Keratinocyte (primary cell): ENCODE data around the gene ZNF302. TPM values are rescaled to one million over a fixed set of nuclear protein-coding genes. Genes with fewer than 3 reads are reported as not detected.

Experiments used
- DNase-seq: peaks from one replicate; pipeline ENCODE4 v3.0.0-alpha.2; 2011; ENCODE audit warnings: low read depth, missing footprints, low spot score
- FAIRE-seq: peaks from 2 replicates; lab custom pipeline; 2011; peaks lifted over from hg19 to GRCh38; lab: Jason Lieb, UNC
- H2AFZ ChIP-seq: 2 replicates; pipeline ENCODE4 v1.6.0; 2012; ENCODE audit warnings: low read length, control low read depth, inconsistent platforms; ENCODE audit not compliant: control insufficient read depth
- H3K27ac ChIP-seq: 2 replicates; pipeline ENCODE4 v1.5.1; 2011; ENCODE audit warnings: low read length; ENCODE audit not compliant: control insufficient read depth, insufficient read depth
- H3K27me3 ChIP-seq: 3 replicates; pipeline ENCODE4 v1.6.0; 2011; ENCODE audit warnings: low read length; ENCODE audit not compliant: control insufficient read depth, insufficient read depth; ENCODE audit errors: extremely low read depth
- H3K36me3 ChIP-seq, 2 experiments: 2 replicates in 1 of 2; 3 replicates in 1 of 2; pipeline ENCODE4 v1.5.1; 2011; ENCODE audit warnings: low read length in 2 of 2, mild to moderate bottlenecking in 1 of 2; ENCODE audit not compliant: control insufficient read depth in 2 of 2, insufficient read depth in 2 of 2; ENCODE audit errors: extremely low read depth in 1 of 2
- H3K4me1 ChIP-seq: 3 replicates; pipeline ENCODE4 v1.5.1; 2011; ENCODE audit warnings: low read length; ENCODE audit not compliant: control insufficient read depth, insufficient read depth; ENCODE audit errors: extremely low read depth
- H3K4me2 ChIP-seq: 3 replicates; pipeline ENCODE4 v1.6.0; 2011; ENCODE audit warnings: low read depth, low read length; ENCODE audit not compliant: control insufficient read depth, insufficient read depth; ENCODE audit errors: extremely low read depth
- H3K4me3 ChIP-seq, 3 experiments: fragments of 200-600 bp in 1 of 3; sonication (generic) in 1 of 3; 2 replicates in 2 of 3; 3 replicates in 1 of 3; pipeline ENCODE4 v1.5.1; 2011 to 2016; ENCODE audit warnings: low read length in 3 of 3, mild to moderate bottlenecking in 3 of 3, control low read depth in 2 of 3, inconsistent platforms in 1 of 3, low read depth in 1 of 3, mixed read lengths in 1 of 3, mixed run types in 1 of 3, moderate library complexity in 1 of 3; ENCODE audit not compliant: control insufficient read depth in 2 of 3, insufficient read depth in 2 of 3; ENCODE audit errors: extremely low read depth in 1 of 3
- H3K79me2 ChIP-seq: 2 replicates; pipeline ENCODE4 v1.6.0; 2012; ENCODE audit warnings: low read length; ENCODE audit not compliant: control insufficient read depth, insufficient read depth
- H3K9ac ChIP-seq: 3 replicates; pipeline ENCODE4 v1.6.0; 2011; ENCODE audit warnings: low read length; ENCODE audit not compliant: control insufficient read depth, insufficient read depth; ENCODE audit errors: extremely low read depth
- H3K9me1 ChIP-seq: 3 replicates; pipeline ENCODE4 v1.6.0; 2011; ENCODE audit warnings: low read length; ENCODE audit not compliant: control insufficient read depth, insufficient read depth; ENCODE audit errors: extremely low read depth
- H3K9me3 ChIP-seq: 2 replicates; pipeline ENCODE4 v1.5.1; 2012; ENCODE audit warnings: low read depth, low read length; ENCODE audit not compliant: control insufficient read depth
- H4K20me1 ChIP-seq: 3 replicates; pipeline ENCODE4 v1.6.0; 2011; ENCODE audit warnings: low read length; ENCODE audit not compliant: control insufficient read depth, insufficient read depth; ENCODE audit errors: extremely low read depth
- EZH2 ChIP-seq: IDR thresholded peaks from one replicate; pipeline ENCODE4 v1.6.1; 2012; ENCODE audit warnings: inconsistent platforms, mild to moderate bottlenecking, low read length, moderate library complexity
- dilution Hi-C: fragments of 300-500 bp; cut with MboI; formaldehyde crosslinking; loops from one replicate; pipeline ENCODE4 v1.7.0; 2020; ENCODE audit warnings: low sequenced_read_pairs; ENCODE audit not compliant: extremely low pct_ligation_motif_present
- polyA plus RNA-seq, 5 experiments: library from polyadenylated mRNA; depleted of rRNA in 3 of 5; stranded (reverse) in 3 of 5; stranded (forward) in 1 of 5; unstranded in 1 of 5; fragments of >200 nt; gene quantifications; 1 replicate in 1 of 5; 2 replicates in 3 of 5; 3 replicates in 1 of 5; pipeline versions ENCODE4 v1.2.1 to v1.2.3, GENCODE V29; 2011 to 2012; ENCODE audit warnings: missing spikeins in 2 of 5, low read depth in 1 of 5, low replicate concordance in 1 of 5
- small RNA-seq, 3 experiments: library from RNA; depleted of rRNA; stranded (forward); fragments of <200 nt; gene quantifications; one replicate each; pipeline ENCODE3, GENCODE V24; 2012; ENCODE audit warnings: low read depth in 3 of 3, low replicate concordance in 1 of 3; ENCODE audit not compliant: insufficient read length in 3 of 3
- TF ChIP-seq, protein P1 (sequence below), 3 experiments: IDR thresholded peaks in 1 of 3; conservative IDR thresholded peaks in 1 of 3; optimal IDR thresholded peaks in 1 of 3; 2 replicates in 2 of 3; 3 replicates in 1 of 3; pipeline versions ENCODE3 to v1.5.1; 2011; ENCODE audit warnings: low read length in 3 of 3, mild to moderate bottlenecking in 3 of 3, moderate library complexity in 2 of 3, control low read depth in 1 of 3, inconsistent platforms in 1 of 3; ENCODE audit not compliant: insufficient read depth in 2 of 3; ENCODE audit errors: extremely low read depth in 1 of 3

ZNF302 gene
- polyA plus RNA-seq, 1 donor (not counting 4 experiments of a cell fraction or from before 2014, with no cell fraction given) = 14.1 TPM

DNA sequence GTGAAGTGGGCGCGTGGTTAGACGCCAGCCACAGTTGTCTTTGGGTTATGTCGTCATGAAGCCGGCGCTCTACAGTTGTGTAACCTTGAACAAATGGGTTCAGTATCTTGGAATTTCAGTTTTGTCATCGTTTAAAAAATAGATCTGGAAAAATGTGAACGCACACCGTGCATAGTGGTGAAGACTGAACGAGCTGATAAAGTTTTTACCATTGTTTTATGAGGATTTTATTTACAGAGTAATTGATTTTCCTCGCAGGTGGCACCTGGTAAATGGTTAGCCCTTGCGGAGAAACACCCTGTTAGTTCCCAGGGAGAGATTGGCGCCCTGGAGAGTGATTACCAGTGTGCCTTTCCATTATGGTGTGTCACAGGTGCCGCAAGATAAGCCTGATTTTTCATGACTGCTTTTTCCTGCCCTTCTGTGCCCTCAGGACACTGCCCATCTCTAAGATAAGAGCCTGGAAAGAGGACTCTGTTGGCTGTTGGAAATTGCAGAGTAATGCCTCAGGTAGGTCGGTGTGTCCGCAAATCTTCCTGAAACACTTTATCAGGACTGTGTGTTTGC lies 57.1 kb downstream of the ZNF302 start:
- no peak for FAIRE-seq

More for the DNA sequence above, 57.1 kb downstream of the ZNF302 start:
- Histone ChIP-seq H3K27me3 (no peaks in the 10 kb centered on the region), H3K79me2 (no peaks in the 10 kb centered on the region), H3K36me3 (peaks cover 0 to 5% of the 10 kb centered on the region in 2 experiments), H3K9me3 (peaks cover 2% of the 10 kb centered on the region), H3K4me3 (peak overlapping the region; percentile 86 to 88 (median 86)), H4K20me1 (no peaks in the 10 kb centered on the region), H3K9ac (peak overlapping the region; percentile 90), H3K27ac (peak overlapping the region; percentile 87), H3K4me2 (peak overlapping the region; percentile 99), H3K4me1 (peaks cover 16% of the 10 kb centered on the region), H3K9me1 (no peaks in the 10 kb centered on the region), H2AFZ (peak overlapping the region; percentile 92)
- TF ChIP-seq, protein P1, sequence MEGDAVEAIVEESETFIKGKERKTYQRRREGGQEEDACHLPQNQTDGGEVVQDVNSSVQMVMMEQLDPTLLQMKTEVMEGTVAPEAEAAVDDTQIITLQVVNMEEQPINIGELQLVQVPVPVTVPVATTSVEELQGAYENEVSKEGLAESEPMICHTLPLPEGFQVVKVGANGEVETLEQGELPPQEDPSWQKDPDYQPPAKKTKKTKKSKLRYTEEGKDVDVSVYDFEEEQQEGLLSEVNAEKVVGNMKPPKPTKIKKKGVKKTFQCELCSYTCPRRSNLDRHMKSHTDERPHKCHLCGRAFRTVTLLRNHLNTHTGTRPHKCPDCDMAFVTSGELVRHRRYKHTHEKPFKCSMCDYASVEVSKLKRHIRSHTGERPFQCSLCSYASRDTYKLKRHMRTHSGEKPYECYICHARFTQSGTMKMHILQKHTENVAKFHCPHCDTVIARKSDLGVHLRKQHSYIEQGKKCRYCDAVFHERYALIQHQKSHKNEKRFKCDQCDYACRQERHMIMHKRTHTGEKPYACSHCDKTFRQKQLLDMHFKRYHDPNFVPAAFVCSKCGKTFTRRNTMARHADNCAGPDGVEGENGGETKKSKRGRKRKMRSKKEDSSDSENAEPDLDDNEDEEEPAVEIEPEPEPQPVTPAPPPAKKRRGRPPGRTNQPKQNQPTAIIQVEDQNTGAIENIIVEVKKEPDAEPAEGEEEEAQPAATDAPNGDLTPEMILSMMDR (optimal IDR thresholded peaks at IDR 0.05 in 1 of 3, IDR thresholded peaks at IDR 0.05 in 1 of 3, conservative IDR thresholded peaks at IDR 0.05 in 1 of 3; ENCODE audit: extremely low read depth in 1 of 3, insufficient read depth in 2 of 3, low read length in 3 of 3) = no peak
- TF ChIP-seq EZH2 = no peak
- DNase-seq = no peak
- dilution Hi-C loops = no loop called here

Small RNA genes lying within 50 kb of the gene (small RNA-seq; reads per million reads assigned to genes)
- 0 reads per million in 3 experiments for gene RF00611

Other genes starting within 250 kb of the ZNF302 start
- 85.1 to 161 TPM (median 89.7 TPM) in 3 replicates for gene UBA2, start 249.3 kb upstream of the ZNF302 start, polyA plus RNA-seq
- 13.2 to 17.7 TPM (median 14.5 TPM) in 3 replicates for gene WTIP, start 195.9 kb upstream of the ZNF302 start, polyA plus RNA-seq
- 0.04 to 0.14 TPM (median 0.10 TPM) in 3 replicates for gene SCGB2B2, start 519 bp upstream of the ZNF302 start, polyA plus RNA-seq
- gene ZNF181, start 56.6 kb downstream of the ZNF302 start, polyA plus RNA-seq = 2.9 to 4.5 TPM (median 4.0 TPM) in 3 replicates
- gene ZNF599, start 95.5 kb downstream of the ZNF302 start, polyA plus RNA-seq = 2.8 to 5.3 TPM (median 3.6 TPM) in 3 replicates
- 2.8 to 4.6 TPM (median 4.1 TPM) in 3 replicates for gene ZNF30, start 249.2 kb downstream of the ZNF302 start, polyA plus RNA-seq